GM18873 (cell line): ENCODE data around the gene SOCS1.
"Not testable (repeated sequence)": the region's sequence is repeated elsewhere in the genome, so short reads cannot be mapped to it uniquely, and the experiment has no call there.

ENCODE experiments used
- ATAC-seq: cut with Tn5 transposase; IDR thresholded peaks from one replicate; pipeline ENCODE4 v1.9.1; 2021; ENCODE audit warnings: mild to moderate bottlenecking, moderate library complexity, moderate number of reproducible peaks; ENCODE audit not compliant: unreplicated experiment, low FRiP score

Gene SOCS1

GRCh38 chr16:11232302-11232851 is 23.6 kb downstream of the SOCS1 start:
- no peak for ATAC-seq

DNA sequence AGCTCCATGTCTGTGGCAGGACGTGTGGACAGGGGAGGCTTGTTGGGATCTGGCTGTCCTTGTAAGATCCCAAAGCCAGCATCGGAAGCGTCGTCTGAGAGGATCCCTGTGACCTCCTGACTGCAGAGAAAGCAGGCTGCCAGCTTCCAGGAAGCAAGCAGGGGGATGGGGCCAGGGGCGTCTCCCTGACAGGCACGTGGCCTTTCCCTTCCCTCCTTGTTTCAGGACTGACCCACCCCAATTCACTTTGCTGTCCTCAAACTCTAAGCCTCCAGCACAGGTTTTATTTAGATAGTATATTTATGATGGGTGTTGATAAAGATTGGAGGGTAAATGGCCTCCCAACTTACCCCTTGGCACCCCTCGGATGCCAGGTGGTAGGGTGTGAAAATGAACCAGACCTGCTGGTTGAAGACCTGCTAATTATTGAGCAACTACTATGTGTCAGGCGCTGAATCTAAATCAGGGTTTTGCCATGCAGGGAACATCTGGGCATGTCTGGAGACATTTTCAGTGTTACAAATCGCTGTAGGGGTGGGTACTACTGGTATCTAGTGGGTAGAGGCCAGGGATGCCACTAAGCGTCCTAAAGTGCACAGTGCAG is 24.5 kb downstream of the SOCS1 start:
- ATAC-seq, result no peak

DNA sequence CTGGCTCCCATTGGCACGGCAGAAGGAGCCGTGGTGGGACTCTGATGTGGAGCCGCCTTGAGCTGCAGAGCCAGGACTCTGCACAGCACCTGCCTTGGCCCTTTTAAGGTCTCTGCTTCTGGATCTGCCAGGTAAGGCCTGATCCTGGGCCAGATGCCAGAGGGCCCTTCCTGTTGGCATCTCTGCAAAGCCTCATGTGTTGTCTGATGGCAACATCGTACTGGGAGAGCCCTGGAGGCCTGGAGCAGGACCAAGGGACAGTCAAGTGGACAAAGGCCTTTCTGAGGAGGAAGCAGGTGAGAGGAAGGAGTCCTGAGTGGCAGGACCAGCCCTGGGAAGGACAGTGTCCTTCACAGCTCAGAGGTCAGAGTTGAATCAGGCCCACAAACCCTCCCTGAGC is 26.1 kb downstream of the SOCS1 start:
- no peak for ATAC-seq

DNA sequence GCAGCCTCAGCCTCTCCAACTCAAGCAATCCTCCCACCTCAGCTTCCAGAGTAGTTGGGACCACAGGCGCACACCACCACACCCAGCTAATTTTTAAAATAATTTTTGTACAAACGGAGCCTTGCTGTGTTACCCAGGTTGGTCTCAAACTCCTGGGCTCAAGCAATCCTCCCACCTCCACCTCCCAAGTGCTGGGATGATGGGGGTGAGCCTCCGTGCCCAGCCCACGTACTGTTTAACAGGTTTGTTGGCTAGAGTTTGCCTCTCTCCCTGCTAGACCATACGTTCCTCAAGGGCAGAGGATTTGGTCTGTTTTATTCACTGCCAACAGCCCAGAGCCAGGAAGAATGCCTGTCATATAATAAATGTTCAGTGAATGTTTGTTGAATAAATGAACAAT is 26.6 kb downstream of the SOCS1 start:
- no peak for ATAC-seq

- no peak for ATAC-seq
Observed at GRCh38 chr16:11225677-11226549, 30.1 kb downstream of the SOCS1 start.

GRCh38 chr16:11224894-11225676 is 30.9 kb downstream of the SOCS1 start:
- peak; percentile 85 for ATAC-seq

- ATAC-seq, result peak; percentile 37
Observed at GRCh38 chr16:11224096-11224893, 31.7 kb downstream of the SOCS1 start.

DNA sequence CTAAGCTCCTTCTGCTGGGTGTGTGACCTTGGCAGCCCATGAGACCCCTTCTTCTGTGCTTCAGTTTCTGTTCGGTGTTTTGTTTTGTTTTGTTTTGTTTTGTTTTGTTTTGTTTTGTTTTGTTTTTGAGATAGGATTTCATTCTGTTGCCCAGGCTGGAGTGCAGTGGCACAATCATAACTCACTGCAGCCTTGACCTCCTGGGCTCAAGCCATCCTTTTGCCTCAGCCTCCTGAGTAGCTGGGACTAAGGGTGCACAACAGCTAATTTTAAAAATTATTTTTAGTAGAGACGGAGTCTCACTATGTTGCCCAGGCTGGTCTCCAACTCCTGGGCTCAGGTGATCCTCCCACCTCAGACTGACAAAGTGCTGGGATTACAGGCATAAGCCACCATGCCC is 35.5 kb downstream of the SOCS1 start:
- ATAC-seq, result not testable (repeated sequence)

DNA sequence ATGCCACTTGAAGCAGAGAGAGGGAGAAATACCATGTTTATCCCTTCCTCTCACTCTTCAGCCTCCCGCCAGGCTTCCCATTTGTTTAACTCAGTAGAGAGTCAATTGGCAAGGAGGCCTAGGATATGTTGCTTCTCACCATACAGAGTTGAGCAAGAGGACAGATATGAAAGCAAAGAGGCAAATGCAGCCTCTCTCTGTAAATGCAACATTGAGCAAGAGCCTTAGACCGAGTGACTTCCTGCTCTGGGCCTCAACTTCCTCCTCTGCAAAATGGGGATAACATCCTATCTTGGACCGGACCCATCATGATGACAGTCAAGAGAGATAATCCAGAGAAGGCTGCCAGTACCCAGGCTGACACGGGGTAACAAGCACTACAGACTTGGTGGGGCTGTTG is 36.8 kb downstream of the SOCS1 start:
- no peak for ATAC-seq

DNA sequence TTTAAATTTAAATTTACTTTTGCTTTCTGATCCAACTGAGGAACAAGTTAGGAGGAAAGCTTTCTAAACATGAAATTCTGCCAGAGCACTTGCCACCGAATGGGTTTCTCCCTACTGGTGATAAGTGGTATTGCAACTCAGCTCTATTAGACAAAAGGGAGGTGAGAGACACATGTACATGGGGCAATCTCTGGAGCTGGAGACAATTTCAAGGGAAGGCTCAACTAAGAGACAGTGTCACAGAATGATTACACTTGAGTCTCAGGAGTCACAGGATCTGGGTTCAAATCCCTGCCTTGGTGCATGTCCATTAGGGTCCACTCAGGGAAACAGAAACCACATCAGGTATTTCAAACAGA is 37.4 kb downstream of the SOCS1 start:
- no peak for ATAC-seq

GRCh38 chr16:11217651-11218603 is 38.1 kb downstream of the SOCS1 start:
- ATAC-seq, result no peak

GRCh38 chr16:11215935-11216556 is 40.0 kb downstream of the SOCS1 start:
- no peak for ATAC-seq

DNA sequence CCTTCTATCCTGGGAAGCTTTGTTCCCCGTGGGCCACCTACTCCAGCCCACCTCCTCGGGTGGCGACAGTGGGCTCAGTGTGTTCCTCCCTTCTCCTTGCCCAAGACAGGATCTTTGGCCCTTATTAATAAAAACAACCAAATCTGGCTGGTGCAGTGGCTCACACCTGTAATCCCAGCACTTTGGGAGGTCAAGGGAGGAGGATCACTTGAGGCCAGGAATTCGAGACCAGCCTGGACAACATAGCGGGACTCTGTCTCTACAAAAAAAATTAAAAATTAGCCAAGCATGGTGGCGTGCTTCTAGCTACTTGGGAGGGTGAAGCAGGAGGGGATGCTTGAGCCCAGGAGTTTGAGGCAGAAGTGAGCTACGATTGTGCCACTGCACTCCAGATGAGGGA is 42.2 kb downstream of the SOCS1 start:
- no peak for ATAC-seq

DNA sequence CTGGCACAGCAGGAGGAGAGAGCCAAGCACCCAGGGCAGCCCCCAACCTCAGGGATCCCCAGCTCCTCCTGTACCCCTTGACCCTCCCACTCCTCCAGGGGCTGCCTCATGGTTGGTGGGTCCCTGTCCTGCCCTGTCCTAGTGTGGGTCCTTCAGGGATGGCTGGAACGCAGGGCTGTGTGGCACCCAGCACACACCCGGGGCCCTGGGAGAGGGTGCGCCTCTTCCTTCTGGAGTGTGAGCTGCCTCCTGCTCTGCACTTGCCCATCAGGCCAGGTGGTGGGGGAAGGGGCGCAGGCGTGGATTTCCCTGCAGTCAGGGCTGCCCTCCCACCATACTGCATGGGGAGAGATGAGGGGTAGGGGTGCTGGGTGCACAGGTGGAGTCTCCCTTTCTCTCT is 42.6 kb downstream of the SOCS1 start:
- no peak for ATAC-seq

GRCh38 chr16:11212798-11213196 is 43.2 kb downstream of the SOCS1 start:
- no peak for ATAC-seq

DNA sequence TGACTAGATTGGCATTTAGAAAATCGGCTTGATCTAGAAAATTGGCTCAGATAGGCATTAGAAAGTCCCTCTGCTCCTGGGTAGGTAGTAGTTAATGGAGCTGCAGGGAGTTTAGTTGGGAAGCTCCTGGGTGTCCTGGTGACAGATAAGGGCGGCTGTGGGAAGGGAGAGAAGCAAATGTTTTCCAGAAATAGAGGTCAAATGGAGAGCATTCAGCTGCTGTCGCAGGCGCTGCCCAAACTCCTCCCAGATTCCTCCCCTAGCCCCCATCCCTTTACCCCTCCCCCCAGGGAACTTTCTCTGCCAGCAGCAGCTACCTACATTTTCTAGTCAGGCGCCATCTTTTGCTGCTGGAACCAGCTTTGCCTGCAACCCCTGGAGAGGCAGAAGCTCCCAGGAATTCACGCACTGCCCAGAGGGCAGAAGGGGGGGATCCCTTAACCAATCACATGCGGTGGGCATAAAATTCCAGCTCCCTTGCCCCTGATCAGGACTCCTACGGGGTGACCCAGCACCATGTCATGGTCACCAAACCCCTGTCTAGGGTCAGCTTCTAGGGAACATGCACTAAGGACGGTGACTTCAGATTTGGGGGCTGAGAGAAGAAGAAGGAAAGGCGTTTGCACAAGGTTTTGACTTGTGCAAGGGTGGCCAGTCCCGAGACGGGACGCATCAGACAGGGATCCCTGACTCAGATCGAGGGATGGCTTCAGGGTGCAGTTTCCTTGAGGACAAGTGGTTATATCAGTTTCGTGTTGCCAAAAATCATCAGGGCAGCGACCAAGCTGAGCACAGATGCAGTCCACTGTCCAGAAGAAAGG is 43.8 kb downstream of the SOCS1 start:
- ATAC-seq, result no peak

GRCh38 chr16:11211061-11211976 is 44.7 kb downstream of the SOCS1 start:
- ATAC-seq, result no peak
